HG03575 (cell line): ENCODE results near the gene YES1.

Experiments used
- ATAC-seq: cut with Tn5 transposase; IDR thresholded peaks from one replicate; pipeline ENCODE4 v1.9.1; 2021; ENCODE audit not compliant: unreplicated experiment, insufficient number of reproducible peaks, low FRiP score; ENCODE audit errors: extremely low read depth

Gene YES1

DNA sequence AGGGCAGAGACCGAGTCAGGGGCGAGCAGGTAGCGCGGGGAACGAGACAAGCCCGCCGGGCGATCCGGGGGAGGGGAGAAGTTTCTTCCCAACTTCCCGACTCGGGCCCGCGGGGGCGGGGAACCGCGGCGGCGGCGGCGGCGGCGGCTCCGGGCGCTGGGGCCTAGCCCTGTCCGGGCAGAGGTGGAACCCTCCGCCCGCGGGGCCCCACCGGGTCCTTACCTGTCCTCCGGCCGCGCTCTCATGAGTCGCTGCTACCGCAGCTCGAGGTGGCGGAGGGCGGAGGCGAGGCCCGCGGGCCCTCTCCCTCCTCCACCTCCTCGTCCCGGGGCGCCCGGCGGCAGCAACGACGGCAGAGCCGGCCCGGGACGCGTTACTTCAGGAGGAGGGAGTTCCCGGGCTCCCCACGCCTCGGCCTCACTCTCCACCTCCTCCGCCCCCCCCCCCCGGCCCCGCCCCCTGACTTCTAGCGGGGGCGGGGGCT lies at the start of gene YES1:
Gene YES1, minus strand, starts transcription at position 351 of the 484 bp plus-strand sequence. CDS start 55,415 bp downstream, outside the sequence.
- ATAC-seq: no peak

DNA sequence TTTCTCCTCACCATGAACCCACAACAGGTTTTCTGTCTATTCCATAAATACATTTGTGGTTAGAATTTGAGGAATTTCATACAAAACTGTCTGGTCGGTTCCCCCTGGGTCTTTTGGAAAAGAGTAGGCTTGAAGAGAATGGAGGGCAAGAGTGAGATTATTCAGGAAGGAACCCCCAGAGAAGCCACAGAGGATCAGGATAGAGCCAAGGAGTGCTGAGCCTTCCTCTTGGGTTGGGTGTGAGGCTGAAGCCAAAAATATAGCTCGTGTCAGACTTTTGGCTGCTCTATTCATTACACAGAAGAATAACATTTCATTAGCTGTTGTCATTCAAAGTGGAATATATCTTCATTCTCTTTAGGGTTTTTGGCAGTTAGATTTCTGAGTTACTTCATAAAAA lies 45.9 kb upstream of the YES1 start:
- no peak for ATAC-seq

DNA sequence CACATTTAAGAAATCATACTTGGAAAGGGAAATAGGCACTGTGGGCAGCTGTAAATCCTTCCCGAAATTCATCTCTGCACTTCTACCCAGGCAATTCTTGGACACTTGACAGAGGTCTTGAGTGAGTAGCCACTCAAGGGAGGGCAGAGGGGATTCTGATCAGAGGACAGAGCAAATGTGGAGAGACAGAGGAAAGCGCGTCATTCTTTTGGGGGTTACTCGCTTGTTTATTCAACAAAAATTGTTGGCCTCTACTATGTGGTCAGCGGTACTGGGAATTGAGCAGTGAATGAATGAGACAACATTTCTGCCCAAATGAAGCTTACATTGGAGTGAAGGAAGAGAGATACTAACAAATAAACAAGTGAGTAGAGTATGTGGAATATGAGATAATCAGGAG lies 41.4 kb upstream of the YES1 start:
- ATAC-seq: no peak

DNA sequence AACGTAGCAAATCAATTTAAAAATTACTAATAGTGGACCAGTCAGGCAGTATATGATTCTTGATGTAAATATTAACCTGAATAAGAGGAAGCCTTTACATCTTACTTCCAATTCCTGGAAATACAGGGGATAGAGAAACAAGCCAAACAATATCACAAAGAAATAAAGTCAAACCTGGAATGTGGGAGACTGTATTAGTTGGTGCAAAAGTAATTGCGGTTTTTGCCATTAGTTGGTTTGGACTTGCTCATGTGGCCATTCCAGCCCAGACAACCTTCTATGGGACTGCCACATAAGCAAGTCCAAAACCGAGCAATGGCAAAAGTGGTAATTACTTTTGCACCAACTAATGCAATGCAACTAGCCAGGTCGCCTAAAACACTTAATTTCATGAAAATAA lies 38.9 kb upstream of the YES1 start:
- ATAC-seq: no peak

DNA sequence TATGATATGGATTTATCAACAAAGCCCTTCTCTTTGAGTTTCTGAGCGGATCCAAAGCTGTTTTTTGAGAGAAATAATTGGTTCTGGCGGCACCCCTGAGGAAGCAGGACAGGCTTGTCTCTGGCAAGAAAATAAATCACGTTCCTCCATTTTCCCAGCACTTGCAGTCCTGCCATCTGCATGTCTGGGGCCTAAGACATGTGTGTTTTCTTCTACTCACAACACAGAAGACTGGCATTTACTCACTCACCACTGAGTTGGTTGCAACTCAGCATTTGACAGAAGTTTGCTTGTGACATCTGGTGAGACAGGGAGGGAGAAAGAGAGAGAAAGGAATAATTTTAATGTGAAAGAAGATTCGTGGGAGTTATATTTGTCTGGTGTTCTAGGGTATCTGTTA lies 37.0 kb upstream of the YES1 start:
- no peak for ATAC-seq

DNA sequence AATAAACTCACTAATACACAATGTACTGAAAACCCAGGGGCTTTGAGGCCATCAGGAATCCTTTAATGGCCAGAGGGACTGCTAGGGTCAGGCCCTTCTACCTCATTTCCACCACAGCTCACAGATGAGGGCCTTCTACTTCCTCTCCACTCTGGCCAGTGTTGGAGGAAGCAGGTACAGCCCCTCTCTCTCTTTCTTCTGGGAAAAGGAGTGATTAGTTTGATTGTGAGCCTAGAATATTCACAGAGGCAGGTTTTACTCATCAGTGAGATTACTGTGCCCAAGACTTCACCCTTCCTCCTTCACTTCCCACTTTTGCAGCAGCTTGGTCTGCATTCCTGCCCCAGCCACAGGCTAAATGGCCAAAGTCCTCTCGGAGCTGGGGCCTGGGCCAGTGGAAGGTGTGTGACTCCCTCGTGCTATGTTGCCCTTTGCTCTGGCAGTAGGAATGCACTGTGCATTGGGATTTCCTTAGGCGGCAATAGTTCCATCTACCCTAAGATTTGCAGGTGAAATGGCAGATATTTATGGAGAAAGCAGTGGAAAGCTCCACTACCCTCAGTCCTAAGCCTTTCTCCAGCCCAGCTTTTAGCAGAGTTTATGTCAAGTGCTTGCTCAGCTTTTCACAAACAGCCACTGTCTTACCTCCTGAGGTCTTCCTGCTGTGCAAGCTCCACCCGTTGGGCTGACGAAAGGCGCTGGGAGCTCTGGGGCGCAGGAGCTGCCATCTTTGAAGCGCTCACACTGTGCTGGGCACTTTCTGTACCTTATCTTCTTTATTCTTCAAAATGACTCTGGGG lies 36.2 kb upstream of the YES1 start:
- ATAC-seq: no peak

DNA sequence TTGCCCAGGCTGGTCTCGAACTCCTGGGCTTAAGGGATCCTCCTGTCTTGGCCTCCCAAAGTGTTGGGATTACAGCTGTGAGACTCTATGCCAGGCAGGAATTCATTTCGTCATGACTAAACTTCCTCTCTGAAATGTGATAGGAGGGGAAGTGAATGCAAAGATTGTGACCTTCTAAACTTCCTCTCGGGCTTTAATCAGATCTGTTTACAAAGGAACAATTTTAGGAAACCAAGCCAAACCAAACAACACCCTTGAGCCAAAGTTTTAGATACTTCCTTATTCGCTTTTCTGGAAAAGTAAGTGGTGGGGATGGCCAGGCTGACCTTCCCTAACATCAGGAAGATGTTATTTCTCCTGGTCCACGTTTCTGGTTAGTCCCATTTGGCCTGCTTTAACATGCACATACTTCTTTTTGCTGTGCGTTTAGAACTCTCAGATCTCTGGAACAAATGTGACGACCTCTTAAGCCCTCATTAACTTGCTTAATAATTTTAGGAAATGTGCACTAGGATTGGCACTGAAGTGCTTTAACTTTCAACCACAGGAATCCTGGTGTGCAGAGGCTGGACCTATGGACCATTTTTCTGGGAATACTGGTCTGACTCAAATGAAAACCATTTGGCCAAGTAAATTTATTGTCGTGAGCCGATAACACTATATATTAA lies 33.2 kb upstream of the YES1 start:
- ATAC-seq: no peak

DNA sequence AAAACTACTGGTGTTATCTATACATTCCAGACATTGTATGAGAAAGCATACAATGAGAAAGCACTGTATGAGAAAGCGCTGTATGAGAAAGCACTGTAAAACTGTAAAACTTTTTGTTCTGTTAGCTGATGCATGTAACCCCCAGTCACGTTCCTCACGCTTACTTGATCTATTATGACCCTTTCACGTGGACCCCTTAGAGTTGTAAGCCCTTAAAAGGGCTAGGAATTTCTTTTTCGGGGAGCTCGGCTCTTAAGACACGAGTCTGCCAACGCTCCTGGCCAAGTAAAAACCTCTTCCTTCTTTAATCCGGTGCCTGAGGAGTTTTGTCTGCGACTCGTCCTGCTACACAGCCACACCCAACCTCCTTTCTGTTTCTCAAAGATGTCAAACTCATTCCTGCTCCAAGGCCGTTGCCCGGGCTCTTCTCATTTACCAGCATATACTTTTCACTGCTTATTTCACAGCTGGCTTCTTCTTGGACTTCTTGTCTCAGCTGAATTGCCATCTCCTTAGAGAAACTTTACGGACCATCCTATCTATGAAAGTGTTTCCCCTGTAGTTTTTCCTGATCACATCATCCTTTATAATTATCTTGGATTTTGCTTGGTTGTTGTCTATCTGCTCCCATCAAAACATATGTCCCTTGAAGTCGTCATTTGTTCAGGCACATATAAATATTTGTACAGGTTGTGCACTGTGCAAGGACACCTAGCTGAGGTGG lies 29.8 kb upstream of the YES1 start:
- ATAC-seq: no peak

DNA sequence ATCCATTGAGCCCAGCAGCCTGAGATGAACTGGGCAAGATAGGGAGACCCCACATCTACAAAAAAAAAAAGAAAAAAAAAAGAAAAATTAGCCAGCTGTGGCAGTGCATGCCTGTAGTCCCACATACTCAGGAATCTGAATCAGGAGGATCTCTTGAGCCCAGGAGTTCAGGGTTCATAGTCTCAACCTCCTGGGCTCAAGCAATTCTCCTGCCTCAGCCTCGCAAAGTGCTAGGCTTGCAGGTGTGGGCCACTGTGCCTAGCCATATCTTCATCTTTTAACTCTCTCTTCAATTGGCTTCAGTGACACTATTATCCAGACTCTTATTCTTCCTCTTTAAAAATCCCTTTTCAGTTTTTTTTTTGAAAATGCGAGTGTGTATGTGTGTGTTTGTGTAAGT lies 28.5 kb upstream of the YES1 start:
- ATAC-seq: no peak

DNA sequence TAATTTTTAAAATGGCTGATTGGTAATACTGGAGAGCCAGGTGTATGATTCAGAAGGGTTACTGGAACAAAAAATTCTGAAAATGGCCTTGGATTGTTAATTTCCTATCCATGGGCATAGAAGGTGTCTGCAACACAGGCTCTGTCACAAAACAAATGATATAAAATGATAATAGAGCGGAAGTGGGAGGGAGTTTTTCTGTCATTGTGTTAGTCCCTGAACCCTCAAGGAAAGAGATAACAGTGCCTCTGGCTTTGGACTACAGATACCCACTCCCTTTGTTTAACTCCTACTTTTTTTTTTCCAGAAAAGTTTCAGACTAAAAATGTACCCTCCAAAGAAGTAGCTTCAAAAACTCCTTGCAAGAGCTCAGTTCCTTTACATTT lies 28.0 kb upstream of the YES1 start:
- no peak for ATAC-seq

DNA sequence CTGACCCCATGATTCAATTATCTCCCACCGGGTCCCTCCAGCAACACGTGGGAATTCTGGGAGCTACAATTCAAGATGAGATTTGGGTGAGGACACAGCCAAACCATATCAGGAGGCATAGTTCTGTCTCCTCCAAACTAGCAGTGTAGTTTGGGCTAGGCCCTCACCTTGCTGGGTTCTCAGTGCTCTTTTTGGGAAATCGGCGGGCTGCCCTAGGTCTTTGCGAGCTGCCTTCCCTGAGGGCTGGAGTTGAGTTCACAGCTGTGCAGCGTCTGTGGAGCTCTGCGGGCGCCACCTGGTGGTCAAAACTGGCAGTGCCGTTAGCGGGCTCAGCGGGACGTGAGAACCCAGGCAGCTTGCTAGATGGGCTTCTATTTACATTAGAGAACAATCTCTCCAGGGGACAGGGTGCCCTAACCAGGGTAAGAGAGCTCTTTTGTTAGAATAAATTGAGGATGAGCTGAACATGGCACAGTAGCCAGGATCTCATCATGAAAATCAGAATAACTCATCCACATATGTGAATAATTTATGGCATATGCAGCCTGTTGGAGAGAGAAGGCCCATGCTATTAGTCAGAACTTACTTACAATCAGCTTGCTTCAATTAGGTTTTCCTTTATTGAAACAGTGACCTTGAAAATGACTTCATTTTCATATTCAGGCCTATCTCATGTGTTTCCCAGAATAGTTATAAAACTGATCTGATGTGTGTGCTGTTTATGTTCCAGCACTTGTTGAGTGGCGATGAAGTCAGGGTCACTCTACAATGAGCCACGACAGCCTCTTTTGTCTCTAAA lies 27.4 kb upstream of the YES1 start:
- ATAC-seq: peak; percentile 90

DNA sequence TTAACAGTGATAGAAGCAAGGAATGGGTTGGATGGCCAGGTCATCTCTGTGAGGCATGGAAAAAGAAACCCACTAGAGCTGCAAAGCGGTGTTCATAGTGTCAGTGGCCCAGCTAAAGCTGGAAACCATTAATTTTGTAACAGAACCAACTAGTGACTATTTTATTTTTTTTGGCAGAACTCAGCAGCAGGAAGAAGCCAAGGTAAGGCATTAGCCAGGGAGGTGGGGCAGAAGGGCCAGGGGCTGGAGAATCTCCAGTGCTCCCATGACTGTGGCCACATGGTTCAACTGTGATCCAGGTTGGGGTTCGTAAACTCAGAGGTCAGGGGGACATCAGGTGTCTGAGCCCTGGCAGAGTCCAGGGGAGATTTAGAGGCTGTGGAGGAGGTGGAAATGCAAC lies 25.9 kb upstream of the YES1 start:
- no peak for ATAC-seq

DNA sequence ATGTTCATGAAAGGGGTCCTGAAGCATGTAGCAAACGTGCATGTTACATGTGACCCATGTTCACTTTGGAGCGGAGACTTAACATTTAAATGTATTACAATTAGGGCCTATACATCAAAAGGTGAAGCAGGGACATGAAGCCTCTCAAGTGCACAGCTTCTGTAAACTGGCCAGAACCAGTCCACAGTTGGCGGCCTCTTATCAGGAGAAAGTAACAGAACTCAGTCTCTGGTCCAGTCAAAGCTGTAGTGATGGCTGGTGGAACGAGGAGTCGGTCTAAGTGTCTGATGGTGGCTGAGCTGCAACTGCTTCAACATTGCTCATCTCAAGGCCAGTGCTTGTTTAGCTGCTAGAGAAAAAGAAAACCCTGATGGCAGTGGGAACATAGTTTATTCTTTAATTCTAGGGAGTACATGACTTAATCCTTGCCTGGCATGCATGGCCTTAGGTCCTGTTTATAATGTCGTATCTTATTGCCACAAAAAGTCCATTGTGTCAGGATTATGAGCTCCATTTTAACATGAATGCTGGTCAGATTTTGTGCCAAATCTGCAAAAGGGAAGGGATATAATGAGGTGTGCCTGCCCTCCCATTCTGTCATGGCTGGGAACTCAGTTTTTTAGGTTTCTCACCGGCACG lies 22.2 kb upstream of the YES1 start:
- ATAC-seq: no peak

DNA sequence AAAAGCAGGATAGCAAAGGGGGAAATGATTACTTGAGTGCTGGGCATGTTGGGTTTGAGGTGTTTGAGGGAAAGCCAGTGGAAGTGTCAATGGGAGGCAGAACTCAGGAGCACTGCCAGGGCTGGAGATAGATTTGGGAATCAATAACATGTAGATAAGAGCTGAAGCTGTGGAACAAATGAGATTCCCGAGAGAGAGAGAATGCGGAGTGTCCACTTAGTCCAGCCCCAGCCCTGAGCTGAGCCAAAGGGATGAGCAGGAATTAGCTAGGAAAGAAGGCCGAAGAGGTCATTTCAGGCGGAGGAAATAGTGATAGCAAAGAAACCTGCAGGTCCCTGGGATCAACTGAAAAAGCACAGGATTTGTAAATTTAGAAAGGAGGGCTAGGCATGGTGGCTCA lies 21.2 kb upstream of the YES1 start:
- no peak for ATAC-seq

DNA sequence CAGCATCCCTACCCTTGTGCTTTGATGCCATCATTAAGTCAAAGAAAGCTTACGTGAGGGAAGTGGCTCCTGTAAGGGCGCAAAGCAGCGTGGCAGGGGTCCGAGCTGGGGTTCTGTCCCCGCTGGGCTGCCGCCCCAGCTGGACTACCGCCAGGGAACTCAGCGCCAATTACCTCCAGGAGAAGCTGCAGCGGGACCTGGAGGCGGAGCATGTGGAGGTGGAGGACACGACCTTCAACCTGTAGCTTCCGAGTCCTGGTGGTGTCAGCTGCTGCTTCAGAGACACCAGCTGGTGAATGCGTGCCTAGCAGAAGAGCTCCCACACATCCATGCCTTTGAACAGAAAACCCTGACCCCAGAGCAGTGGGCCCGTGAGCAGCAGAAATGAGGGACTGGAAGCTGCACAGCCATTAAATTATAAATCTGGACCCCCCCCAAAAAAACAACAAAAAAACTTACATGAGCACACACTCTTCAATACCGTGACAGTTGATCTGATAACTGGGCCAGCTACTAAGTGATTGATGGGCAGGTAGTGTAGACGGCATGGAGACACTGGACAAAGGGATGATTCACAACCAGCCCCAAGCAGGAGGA lies 20.1 kb upstream of the YES1 start:
- no peak for ATAC-seq

DNA sequence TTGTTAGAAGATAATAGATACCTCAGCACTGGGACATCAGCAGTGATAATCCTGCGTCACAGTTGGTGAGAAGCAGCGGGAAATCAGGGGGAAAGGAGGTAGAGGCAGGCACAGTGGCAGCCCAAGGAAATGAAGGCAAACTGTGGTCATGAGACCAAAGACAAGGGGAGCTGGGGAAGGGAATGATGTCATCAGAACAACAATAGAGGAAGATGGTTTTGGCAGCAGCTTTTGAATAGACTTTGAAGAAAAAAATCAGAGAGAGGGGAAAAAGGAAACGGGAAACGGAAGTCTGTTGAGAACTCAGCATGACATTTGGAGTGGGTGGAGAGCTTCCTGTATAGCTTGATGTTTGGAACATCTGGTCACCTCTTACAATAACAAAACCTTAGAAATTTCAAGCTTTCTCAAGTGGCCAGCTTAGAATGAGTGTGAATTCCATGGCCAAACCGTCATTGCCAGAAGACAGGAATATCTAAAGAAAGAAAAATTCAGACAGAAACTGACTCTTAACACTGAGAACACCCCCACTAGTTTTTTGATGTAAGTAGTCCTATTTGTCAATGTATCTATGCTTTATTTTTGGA lies 18.4 kb upstream of the YES1 start:
- peak; percentile 42 for ATAC-seq

DNA sequence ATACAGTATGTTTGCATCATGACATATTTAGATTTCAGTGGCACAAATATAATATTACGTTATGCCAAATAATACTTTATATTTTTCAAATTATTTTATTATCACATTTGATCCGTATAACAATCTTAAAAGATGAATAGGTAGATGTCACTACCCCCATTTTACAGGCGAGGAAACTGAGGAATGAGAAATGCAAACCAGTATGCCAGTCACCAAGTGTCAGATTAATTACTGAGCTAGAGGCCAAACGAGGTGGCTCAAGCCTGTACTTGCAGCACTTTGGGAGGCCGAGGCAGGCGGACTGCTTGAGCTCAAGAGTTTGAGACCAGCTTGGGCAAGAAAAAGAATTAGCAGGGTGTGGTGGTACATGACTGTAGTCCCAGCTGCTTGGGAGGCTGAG lies 17.4 kb upstream of the YES1 start:
- ATAC-seq: no peak

DNA sequence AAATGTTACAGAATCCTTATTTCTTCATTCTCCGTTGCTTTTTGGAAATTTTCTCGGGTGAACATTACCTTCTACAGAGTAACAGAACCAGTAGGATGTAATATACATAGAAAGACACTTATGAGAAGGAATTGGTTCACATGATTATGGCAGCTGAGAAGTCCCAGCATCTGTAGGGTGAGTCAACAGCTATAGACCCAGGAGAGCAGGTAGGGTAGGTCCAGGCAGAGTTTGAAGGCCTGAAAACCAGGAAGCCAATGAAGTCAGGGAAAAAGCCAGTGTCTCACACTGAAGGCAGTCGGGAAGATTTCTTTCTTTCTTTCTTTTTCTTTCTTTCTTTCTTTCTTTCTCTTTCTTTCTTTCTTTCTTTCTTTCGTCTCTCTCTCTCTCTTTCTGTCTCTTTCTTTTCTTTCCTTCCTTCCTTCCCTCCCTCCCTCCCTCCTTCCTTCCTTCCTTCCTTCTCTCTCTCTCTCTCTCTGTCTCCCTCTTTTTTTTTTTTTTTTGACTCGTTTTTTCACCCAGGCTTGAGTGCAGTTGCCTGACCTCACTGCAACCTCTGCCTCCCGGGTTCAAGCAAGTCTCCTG lies 15.1 kb upstream of the YES1 start:
- ATAC-seq: no peak
